Left cardiac atrium (tissue), 4 donors: ENCODE results near the gene PCNP. TPM values are rescaled to one million over a fixed set of nuclear protein-coding genes. Genes with fewer than 3 reads are reported as not detected.
A peak's percentile ranks its signal among the peaks of the same experiment; 100 is the strongest.
"Not testable (repeated sequence)": the region's sequence is repeated elsewhere in the genome, so short reads cannot be mapped to it uniquely, and the experiment has no call there.

Source experiments
- ATAC-seq, 2 donors: fragments of 200-7000 bp; cut with Tn5 transposase; one replicate each; pipeline ENCODE4 v1.9.1; 2020; ENCODE audit warnings: mild to moderate bottlenecking in 2 of 2, moderate library complexity in 2 of 2
- DNase-seq: peaks from one replicate; pipeline ENCODE4 v3.0.0-alpha.2; 2020
- intact Hi-C, 2 donors: fragments of 100-400 bp; cut with DNase I; formaldehyde crosslinking; loops; one replicate each; pipeline versions ENCODE4 v1.14.1 to v1.15.1; 2022 to 2023
- total RNA-seq, 2 donors: library from RNA; stranded (reverse); fragmentation: NEBNext Ultra II Directional; extraction: Animal tissue kit (Norgen Biotek cat#: 25700); gene quantifications; one replicate each; pipeline ENCODE4 v1.2.1, GENCODE V29; 2021
- donor health status: DM: no; HTN: yes; CAD: no.
- donor health status: DM: no; HTN: yes; CAD: no; lungs with severe emphysema.
- donor health status: DM: yes; HTN: yes; CAD: no.
- donor health status: Dilated cardiomyopathy.

Gene PCNP
- total RNA-seq, 2 donors from 2014 or later = 108 to 122 TPM

- intact Hi-C loops, ATAC-seq, DNase-seq: not testable (repeated sequence)
These were observed 20.6 kb upstream of the PCNP start for GRCh38 chr3:101553381-101553780.

GRCh38 chr3:101556064-101556463 is 17.9 kb upstream of the PCNP start:
- intact Hi-C loops = no loop called here
- ATAC-seq (no peak), DNase-seq (no peak)

- ATAC-seq = peak; percentile 100
- intact Hi-C loops = loop anchor here in 1 of 2 donors (5.0 kb wide), 1 partner anchor 49 kb away; the partner anchor contains the start of gene SENP7
- DNase-seq = peak; percentile 91
These were observed 12.2 kb upstream of the PCNP start, which contains the start of gene TRMT10C for GRCh38 chr3:101561630-101562328. TRMT10C (plus strand) TSS chr3:101561868; CDS start chr3:101564782, 2,914 bp downstream.

GRCh38 chr3:101567528-101568317 is 6.3 kb upstream of the PCNP start:
- intact Hi-C loops = no loop called here
- DNase-seq = no peak
- ATAC-seq = no peak

- DNase-seq (no peak), ATAC-seq (no peak)
- intact Hi-C loops = no loop called here
These were observed 2.7 kb upstream of the PCNP start for GRCh38 chr3:101571028-101571895.

- intact Hi-C loops = loop anchor here in 1 of 2 donors (2.0 kb wide), 1 partner anchor 102 kb away; the partner anchor contains the start of gene ZBTB11
- ATAC-seq (peak; percentile 60 to 79), DNase-seq (peak; percentile 65)
These were observed 570 bp downstream of the PCNP start for GRCh38 chr3:101574388-101575112.

GRCh38 chr3:101577286-101577685 is 3.3 kb downstream of the PCNP start:
- intact Hi-C loops = no loop called here
- ATAC-seq = no peak
- DNase-seq = no peak

- no peak for ATAC-seq
- intact Hi-C loops = no loop called here
- DNase-seq = no peak
These were observed 14.6 kb downstream of the PCNP start for GRCh38 chr3:101588616-101589015.

- intact Hi-C loops = no loop called here
- ATAC-seq (no peak), DNase-seq (no peak)
These were observed 17.1 kb downstream of the PCNP start for GRCh38 chr3:101591071-101591470.

- intact Hi-C loops = no loop called here
- no peak for ATAC-seq
These were observed 28.8 kb downstream of the PCNP start for GRCh38 chr3:101602731-101603130.

GRCh38 chr3:101603184-101603583 is 29.2 kb downstream of the PCNP start:
- DNase-seq (no peak), ATAC-seq (no peak)
- intact Hi-C loops = no loop called here

More at GRCh38 chr3:101602731-101603130, 28.8 kb downstream of the PCNP start:
- DNase-seq = no peak

- DNase-seq, ATAC-seq, intact Hi-C loops: not testable (repeated sequence)
These were observed 31.4 kb downstream of the PCNP start for GRCh38 chr3:101605398-101605797.

GRCh38 chr3:101611023-101611422 is 37.0 kb downstream of the PCNP start:
- no peak for DNase-seq
- intact Hi-C loops = no loop called here

GRCh38 chr3:101613014-101613413 is 39.0 kb downstream of the PCNP start:
- ATAC-seq, DNase-seq, intact Hi-C loops: not testable (repeated sequence)

More at GRCh38 chr3:101611023-101611422, 37.0 kb downstream of the PCNP start:
- no peak for ATAC-seq

- ATAC-seq (no peak), DNase-seq (no peak)
- intact Hi-C loops = no loop called here
These were observed 41.5 kb downstream of the PCNP start for GRCh38 chr3:101615525-101615924.

- ATAC-seq = no peak
- intact Hi-C loops = no loop called here
- DNase-seq = no peak
These were observed 43.5 kb downstream of the PCNP start for GRCh38 chr3:101617478-101617877.

- no peak for ATAC-seq
- intact Hi-C loops = no loop called here
- DNase-seq = no peak
These were observed 44.7 kb downstream of the PCNP start for GRCh38 chr3:101618726-101619125.

- intact Hi-C loops = no loop called here
- ATAC-seq (no peak), DNase-seq (no peak)
These were observed 45.8 kb downstream of the PCNP start for GRCh38 chr3:101619734-101620133.

GRCh38 chr3:101623656-101624055 is 49.7 kb downstream of the PCNP start:
- intact Hi-C loops = no loop called here
- ATAC-seq = no peak
- DNase-seq = no peak
